ENCODE data around the gene TMEM109.
A peak's percentile ranks its signal among the peaks of the same experiment; 100 is the strongest.

Gene TMEM109

GRCh38 chr11:60869451-60869825 lies 44.5 kb upstream of the TMEM109 start:
- no peak for TF ChIP-seq CTCF (IDR thresholded peaks at IDR 0.05; ENCODE audit: control insufficient read depth, insufficient read depth, low read depth, low read length, missing control alignments)
- DNase-seq (ENCODE audit: low read depth) = no peak
- no peak overlapping the region for H3K4me3 ChIP-seq (ENCODE audit: control insufficient read depth, low read depth, low read length)

DNA sequence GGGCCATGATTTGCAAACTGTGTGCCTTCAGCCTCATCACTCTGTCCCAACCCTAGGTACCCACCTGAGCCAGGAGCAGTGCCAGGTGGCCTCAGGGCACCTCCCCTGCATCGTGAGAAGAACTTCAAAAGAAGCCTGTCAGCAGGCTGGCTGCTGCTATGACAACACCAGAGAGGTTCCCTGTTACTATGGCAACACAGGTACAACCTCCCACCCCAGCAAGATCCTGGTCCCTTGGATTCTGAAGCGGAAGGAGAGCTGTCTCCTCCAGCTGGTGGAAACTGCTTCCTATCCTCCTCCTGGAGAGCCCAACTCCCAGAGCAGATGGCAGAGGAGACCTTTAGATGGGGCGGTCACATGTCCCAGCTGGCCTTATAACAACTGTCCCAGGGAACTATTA lies 43.7 kb upstream of the TMEM109 start:
- DNase-seq (ENCODE audit: low read depth) = no peak
- H3K4me3 ChIP-seq (ENCODE audit: control insufficient read depth, low read depth, low read length) = no peak overlapping the region
- no peak for TF ChIP-seq CTCF (IDR thresholded peaks at IDR 0.05; ENCODE audit: control insufficient read depth, insufficient read depth, low read depth, low read length, missing control alignments)

GRCh38 chr11:60870733-60871377 lies 43.1 kb upstream of the TMEM109 start:
- no peak overlapping the region for H3K4me3 ChIP-seq (ENCODE audit: control insufficient read depth, low read depth, low read length)
- TF ChIP-seq CTCF (IDR thresholded peaks at IDR 0.05; ENCODE audit: control insufficient read depth, insufficient read depth, low read depth, low read length, missing control alignments) = no peak
- DNase-seq (ENCODE audit: low read depth) = no peak

DNA sequence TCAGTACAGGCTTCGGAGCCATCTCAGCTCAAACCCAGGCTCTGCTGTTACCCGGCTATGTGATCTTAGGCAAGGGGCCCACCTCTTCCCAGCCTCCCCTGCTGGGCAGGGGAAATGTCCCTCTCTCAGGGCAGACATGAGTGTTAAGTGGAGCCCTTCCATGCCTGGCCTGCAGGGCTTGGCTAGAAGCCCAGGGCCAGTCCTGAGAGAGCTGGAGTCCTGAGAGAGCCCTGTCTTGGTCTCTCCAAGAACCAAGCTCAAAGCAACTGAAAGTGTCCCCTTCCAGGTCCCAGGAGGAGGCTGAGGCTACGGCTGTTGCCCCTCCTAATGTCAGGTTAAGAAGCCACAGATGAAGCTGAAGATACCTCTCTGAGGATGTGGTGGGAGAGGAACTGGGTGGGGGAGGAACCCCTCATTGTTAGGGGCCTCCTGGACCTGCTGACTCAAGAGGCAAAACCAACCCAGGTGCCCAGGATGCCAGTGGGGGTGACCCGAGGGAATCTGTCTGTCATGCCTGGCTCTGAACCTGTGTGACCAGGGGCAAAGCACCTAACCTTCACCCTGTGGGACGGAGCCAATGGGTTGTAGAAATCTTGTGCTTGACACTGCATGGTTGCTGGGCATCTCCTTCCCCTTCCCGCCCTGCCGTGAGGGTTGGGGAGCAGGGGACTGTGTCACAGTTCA lies 42.4 kb upstream of the TMEM109 start:
- no peak overlapping the region for H3K4me3 ChIP-seq (ENCODE audit: control insufficient read depth, low read depth, low read length)
- no peak for DNase-seq (ENCODE audit: low read depth)
- peak; percentile 28 for TF ChIP-seq CTCF (IDR thresholded peaks at IDR 0.05; ENCODE audit: control insufficient read depth, insufficient read depth, low read depth, low read length, missing control alignments)

- DNase-seq (ENCODE audit: low read depth) = no peak
- TF ChIP-seq CTCF (IDR thresholded peaks at IDR 0.05; ENCODE audit: control insufficient read depth, insufficient read depth, low read depth, low read length, missing control alignments) = no peak
- no peak overlapping the region for H3K4me3 ChIP-seq (ENCODE audit: control insufficient read depth, low read depth, low read length)
Measured at GRCh38 chr11:60872124-60872960, 41.6 kb upstream of the TMEM109 start.

- no peak for TF ChIP-seq CTCF (IDR thresholded peaks at IDR 0.05; ENCODE audit: control insufficient read depth, insufficient read depth, low read depth, low read length, missing control alignments)
- no peak overlapping the region for H3K4me3 ChIP-seq (ENCODE audit: control insufficient read depth, low read depth, low read length)
- peak; percentile 34 for DNase-seq (ENCODE audit: low read depth)
Measured at GRCh38 chr11:60872961-60873524, 40.9 kb upstream of the TMEM109 start.

Data from AG09309 (cell line).